Mucosa of gallbladder (tissue), 1 donor: ENCODE results near the gene C1orf116. TPM values are rescaled to one million over a fixed set of nuclear protein-coding genes. Genes with fewer than 3 reads are reported as not detected.

ENCODE experiments used
- DNase-seq: peaks from one replicate; pipeline ENCODE4 v3.0.0-alpha.2; 2020; ENCODE audit warnings: low spot score
- total RNA-seq: library from RNA; stranded (reverse); gene quantifications from one replicate; pipeline ENCODE4 v1.2.1, GENCODE V29; 2021
- donor health status: DM: no; HTN: no; CAD: no.

The C1orf116 gene
- total RNA-seq, 1 donor from 2014 or later: 45.1 TPM

DNA sequence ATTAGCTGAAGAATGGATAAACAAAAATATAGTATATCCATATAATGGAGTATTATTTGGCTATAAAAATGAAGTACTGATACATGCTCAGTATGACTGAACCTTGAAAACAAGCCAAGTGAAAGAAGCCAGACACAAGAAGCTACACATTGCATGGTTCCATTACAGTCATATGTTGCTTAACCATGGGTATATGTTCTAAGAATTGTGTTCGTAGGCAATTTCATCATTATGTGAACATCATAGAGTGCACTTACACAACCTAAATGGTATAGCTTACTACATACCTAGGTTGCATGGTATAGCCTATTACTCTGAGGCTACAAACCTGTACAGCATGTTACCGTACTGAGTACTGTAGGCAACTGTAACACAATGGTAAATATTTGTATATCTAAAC lies 33.7 kb downstream of the C1orf116 start:
- DNase-seq: no peak

DNA sequence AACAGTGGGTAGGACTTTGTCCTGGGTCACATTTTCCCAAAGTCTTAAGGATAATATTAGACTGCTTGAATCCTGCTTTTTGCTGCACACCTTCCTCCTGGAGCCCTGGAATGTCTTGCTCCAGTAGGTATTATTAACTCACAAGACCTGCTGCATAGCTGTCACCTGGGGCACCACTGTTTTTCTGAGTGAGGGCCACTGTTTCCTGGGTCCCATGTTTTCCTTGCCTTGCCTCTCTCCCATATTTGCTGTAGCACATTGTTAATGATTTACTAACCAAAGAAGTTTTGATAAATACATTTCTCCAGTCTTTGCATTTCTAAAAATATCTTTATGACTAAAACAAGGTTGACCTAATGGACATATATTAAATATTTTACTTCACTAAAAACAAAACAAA lies 39.8 kb downstream of the C1orf116 start:
- DNase-seq: no peak

DNA sequence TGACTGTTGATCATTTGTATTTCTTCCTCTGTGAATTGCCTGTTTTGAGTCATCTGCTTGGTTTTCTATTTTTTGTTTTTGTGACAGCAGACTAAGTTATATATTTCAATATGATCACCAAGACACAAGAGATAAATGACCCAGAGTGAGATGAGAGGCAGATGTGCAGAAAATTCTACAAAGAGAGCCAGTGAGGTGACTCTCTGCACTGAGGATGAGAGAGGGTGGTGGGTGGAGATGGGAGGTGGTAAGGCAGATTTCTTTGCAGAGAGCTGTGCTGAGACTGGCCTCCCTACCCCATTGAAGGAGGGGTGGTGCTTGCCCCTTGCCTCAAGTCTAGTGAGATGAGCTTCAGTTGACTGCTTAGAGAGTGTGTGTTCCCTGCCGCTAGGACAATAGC lies 44.7 kb downstream of the C1orf116 start:
- DNase-seq: no peak

DNA sequence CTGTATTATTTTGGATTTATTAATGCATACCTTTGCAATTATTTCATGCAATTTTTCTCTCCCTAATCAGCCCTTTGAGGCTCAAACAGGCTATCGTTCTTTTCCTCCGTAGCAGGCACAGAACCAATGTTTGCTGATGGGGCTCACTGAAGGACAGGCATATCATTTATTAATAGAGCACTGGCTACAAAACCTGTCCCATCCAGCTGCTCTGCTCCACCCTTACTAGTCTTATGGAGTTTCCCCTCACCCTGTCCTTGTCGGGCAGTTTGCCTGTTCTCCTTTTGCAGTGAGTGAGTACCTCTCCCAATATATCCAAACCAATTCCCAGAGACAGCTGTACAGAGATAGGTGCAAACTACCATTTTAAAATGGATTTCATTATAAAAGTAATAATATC lies 45.7 kb downstream of the C1orf116 start:
- DNase-seq: no peak

DNA sequence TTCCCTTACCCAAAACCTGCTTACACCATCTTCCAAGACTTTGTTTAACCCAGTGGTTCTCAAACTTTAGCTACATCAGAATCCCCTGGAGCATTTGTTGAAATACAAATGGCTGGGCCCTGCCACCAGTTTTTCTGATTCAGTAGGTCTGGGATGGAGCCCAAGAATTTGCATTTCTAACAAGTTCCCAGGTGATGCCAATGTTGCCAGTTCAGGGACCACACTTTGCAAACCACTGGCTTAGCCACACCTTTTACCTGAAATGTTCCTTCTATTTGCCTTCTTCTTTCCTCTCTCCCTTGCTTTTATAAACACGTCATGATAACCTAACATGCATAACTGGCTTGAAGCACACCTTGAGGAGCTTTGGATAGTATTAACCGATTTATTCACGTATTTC lies 46.2 kb downstream of the C1orf116 start:
- DNase-seq: no peak

DNA sequence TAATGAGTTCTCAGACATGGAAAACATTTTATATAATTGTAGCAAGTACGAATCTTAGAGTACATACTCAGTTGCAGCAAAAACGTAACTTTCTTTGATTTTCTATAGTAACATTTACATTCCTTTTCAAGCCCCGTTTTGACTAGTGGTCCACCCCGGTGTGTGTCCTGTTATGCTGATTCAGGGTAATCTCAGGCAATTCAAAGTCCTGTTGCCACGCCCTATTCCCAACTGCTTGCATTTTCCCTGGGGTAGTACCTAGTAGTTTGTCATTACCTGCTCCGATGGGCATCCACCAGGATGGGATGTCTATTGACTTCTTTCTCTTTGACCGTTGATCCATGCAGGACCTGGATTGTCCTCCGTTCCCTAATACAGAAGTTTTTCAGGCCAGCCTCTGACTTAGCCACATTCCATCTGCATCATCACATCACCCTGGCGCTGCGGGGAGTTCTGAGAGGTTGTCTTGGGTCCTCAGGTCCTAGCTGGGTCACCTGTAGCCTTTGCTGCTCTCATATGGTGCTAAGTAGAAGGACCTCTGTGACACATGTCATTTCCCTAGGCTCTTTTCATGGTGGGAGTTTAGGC lies 47.3 kb downstream of the C1orf116 start:
- no peak for DNase-seq

DNA sequence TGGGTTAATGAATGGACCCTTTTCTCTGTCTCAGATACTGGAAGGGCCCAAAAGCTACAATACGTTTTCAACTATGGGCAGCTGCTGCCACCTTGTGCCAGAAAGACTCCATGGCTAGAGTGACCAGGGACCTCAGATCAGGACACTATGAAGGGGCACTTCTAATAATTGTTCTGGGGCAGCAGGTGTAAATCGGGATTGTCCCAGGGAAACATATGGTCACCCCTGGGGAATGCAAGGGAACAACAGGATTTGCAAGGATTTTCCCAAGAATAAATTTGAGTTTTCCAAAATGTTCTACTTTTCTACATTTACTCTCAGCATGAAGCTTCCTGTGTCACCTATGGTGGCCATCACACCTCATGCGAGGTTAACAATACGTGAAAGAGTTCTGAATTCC lies 50.3 kb downstream of the C1orf116 start:
- peak; percentile 58 for DNase-seq

DNA sequence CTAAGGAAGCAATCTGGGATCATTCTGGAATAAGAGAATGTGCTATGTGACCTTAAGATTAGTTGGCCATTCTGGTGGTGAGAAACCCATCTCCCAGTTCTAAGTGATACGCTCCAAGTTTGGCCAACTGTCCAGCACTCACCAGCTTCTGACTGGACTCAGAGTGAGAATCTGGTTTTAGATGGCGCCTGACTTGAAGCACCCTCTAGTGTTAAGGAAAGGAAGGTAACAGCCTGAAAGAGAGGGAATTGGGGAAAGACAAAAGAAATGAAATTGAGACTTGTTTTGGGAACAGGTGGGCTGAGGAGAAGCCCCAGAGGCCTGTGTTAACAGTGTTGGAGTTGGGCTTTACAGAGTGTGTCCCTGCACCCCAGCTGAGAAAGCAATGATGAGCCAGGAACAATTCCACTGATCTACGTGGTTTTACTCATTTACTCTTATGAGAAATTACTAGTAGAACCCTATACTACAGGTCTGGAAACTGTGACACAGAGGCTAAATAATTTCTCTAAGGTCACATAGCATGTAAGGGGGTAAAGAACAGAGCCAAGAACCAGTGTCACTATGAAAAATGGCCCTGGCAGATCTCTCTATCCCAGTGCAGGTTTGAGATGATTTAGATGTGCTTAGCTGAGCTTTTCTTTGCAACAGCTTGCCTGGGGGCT lies 53.0 kb downstream of the C1orf116 start:
- no peak for DNase-seq

DNA sequence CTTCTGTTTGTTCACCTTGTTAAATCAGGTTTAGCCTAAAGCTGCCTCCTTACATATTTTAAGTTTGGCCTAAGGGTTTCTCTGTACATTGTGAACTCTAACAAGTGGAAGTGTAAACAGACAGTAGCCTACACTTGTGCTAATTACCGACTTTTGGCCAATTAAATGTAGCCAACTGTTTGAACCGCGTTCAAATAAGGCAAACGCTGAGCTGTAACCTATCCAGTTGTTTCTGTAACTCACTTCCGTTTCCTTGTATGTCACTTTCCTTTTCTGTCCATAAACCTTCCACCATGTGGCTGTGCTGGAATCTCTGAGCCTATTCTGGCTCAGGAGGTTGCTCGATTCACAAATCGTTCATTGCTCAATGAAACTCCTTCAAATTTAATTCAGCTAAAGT lies 54.3 kb downstream of the C1orf116 start:
- no peak for DNase-seq

DNA sequence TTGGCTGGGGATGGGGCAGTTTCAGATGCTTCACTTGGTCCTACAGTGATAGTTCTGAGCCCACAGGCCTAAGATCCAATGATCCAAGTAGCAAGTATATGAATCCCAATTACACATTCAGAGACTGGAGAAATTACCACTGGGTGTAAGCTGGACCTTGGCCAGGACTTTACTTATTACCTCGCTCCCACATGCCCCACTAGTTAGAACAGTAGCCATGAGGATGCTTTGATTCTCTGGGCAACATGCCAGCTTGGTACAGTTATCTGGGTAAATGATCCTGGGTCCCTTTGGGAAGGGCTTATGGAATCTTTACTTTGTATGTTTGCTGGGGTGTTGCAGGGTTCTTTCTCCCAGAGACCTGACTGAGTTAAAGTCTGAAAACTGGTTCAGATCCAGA lies 57.2 kb downstream of the C1orf116 start:
- DNase-seq: no peak

DNA sequence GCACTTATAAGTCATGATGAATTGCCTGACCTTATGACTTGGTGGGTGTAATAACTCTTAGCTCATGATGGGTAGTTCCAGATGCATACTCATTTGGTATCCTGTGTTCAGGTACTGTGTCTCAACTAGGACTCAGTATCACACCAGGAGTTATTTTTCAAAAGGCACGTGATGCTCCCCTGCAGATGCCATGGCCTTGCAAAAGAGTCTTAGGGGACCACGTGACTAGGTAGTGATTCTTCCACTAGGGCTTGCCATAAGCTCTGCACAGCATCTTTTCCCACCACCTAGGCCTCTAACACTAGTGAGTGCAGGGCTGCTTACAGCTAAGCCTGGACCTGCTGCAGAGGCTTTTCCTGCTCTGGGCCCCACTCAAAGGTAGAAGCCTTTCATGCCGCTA lies 58.4 kb downstream of the C1orf116 start:
- DNase-seq: no peak

DNA sequence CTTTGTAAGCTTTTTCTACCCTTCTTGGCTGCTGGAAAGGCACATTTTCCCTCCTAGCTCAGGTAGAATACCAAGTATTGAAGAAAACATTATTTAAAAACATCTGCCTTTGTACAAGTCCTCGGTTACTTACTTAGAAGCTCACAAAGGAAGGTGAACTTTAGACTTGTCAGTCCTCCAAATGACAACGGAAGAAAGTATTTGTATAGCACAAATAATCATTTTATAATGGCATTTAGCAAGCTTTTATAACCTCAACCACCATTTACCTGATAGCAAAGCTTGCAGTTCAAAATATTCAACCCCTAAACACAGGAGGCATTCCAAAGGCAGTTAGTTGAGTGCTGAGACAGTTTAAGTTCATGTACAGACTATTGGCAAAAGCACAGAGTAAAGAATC lies 59.8 kb downstream of the C1orf116 start:
- no peak for DNase-seq

DNA sequence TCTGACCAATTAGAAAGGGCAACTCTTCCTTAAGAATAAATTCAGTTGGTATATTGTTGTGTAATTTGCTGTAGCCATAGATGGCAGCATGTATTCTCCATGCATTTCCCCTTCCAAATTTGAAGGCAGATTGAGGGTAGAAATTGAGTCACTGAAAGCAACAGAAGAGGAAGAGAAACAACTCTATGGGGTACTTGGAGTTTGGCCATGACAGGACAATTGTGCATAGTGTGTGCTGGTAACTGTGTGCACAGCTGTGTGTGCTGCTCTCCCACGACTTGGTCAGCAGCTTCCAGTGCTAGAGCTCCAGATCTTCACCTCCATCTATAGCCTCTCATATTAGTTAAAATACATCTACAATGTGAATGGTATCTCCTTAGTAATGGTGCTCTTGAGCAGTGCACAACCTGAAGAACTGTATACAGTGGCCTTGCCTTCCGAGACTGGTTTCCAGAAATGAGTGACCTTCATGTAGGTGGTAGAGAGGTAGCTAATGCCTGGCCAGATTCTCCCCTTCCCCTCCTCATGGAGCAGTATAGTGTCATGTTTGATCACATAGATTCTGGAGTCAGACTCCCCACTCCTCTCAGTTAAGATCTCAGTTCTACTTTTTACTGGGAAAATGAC lies 61.4 kb downstream of the C1orf116 start:
- no peak for DNase-seq

DNA sequence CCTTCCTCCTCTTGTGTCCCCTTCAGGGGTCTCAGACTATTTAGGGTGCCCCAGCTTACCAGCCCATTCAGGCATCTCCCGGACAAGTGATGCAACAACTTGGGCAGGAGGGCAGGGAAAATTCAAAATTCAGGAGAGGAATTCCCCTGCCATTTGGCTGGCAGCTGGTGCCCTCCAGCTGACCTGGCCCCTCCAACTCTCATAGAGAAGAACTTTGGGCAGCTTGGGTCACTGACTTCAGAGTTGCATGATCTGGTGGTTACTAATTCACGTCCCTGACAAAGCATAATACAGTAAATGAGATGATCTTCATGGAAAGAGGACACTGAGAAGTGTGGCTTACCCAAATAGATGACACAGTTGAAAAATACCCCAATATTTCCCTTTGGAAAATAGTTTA lies 62.1 kb downstream of the C1orf116 start, which contains the start of gene FCAMR:
Gene FCAMR, minus strand, starts transcription at position 15 of the 400 bp plus-strand sequence. CDS start 335 bp downstream, outside the sequence.
- no peak for DNase-seq

DNA sequence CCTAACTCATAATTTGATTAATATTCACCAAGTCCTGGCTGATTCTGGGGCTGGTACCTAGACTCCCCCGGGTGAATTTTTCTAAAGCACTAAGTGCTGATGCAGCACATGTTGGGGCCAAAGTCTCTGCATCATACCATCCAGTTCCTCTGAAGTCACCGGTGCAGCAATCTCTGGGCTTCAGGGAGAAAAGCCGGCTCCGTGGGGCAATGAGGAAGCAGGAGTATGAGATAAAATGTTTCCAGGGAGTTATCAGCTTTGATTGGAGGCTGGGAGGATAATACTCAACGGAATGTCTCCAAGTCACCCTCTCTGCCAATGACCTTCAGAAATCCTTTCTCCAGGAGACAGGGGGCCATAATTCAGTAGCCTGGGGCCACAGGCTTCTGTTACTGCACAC lies 63.5 kb downstream of the C1orf116 start:
- peak; percentile 84 for DNase-seq

Other genes with a start within 250 kb of the C1orf116 start
- not detected for gene IL20, start 167.1 kb downstream of the C1orf116 start, total RNA-seq
- gene IL24, start 135.3 kb downstream of the C1orf116 start, total RNA-seq: not detected
- 8.0 TPM for gene FCMR, start 110.8 kb downstream of the C1orf116 start, total RNA-seq
- 2,875 TPM for gene PIGR, start 86.3 kb downstream of the C1orf116 start, total RNA-seq
- gene FCAMR, start 62.3 kb downstream of the C1orf116 start, total RNA-seq: 0.46 TPM
- gene YOD1, start 18.5 kb upstream of the C1orf116 start, total RNA-seq: 4.5 TPM
- 17.9 TPM for gene PFKFB2, start 20.5 kb upstream of the C1orf116 start, total RNA-seq
- 4.1 TPM for gene C4BPB, start 56.1 kb upstream of the C1orf116 start, total RNA-seq
- 2.3 TPM for gene C4BPA, start 71.5 kb upstream of the C1orf116 start, total RNA-seq